Stimulated activated CD8-positive, alpha-beta memory T cell treated with anti-CD3 and anti-CD28 coated beads, Interleukin-7, amount 100 ng/mL, for 4 hours (primary cell): Measurements from ENCODE around the gene IFT52.

ENCODE experiments used
- DNase-seq, 2 donors: peaks; one replicate each; pipeline ENCODE4 v3.0.0-alpha.2; 2020; ENCODE audit warnings: low read depth in 2 of 2

IFT52 gene, protein sequence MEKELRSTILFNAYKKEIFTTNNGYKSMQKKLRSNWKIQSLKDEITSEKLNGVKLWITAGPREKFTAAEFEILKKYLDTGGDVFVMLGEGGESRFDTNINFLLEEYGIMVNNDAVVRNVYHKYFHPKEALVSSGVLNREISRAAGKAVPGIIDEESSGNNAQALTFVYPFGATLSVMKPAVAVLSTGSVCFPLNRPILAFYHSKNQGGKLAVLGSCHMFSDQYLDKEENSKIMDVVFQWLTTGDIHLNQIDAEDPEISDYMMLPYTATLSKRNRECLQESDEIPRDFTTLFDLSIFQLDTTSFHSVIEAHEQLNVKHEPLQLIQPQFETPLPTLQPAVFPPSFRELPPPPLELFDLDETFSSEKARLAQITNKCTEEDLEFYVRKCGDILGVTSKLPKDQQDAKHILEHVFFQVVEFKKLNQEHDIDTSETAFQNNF

DNA sequence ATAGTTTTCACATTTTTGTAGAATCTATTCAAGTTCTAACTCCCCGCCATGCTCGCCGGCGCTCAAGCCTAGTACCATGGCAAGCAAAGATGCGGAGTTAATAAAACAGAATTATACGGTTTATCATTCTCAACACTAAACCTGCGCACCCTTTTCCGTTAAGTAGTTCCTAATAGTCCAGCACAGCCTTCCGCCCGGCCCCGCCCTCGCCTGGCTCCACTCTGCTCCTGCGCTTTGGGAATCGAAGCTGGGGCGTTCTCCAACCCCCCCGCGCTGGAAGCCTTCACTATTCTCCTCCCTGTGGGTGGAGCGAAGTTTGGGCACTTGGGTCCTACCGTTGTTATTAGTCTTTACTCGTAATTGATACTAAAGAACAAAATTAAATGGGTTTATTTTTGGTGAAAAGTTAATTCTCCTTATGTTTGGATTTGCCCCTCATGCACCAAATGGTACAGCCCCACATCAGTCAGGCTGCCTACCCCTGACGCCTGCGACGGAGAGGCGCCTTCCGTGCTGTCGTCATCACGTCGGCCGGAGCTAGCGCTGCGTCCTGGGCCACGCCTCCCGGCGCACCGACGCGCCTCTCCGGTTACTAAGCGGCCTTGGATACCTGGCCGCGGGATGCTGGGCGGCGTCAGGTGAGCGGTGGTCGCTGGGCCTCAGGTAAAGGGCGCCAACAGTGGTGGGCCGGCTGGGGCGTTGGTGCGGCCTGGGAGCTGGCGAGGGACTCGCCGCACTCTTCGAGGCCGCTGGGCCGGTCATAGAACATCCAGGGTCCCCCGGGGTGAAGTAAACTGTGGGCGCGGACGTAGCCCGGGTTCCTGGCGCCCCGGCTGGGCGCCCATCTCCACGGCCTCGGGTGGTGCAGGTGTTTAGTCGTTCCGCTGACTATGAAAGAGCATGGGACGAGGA lies at the start of gene IFT52:
IFT52 (plus strand) TSS at position 546 of the 912 bp plus-strand sequence. CDS start 3,762 bp downstream, outside the sequence.
- DNase-seq = peak; percentile 78 to 89

DNA sequence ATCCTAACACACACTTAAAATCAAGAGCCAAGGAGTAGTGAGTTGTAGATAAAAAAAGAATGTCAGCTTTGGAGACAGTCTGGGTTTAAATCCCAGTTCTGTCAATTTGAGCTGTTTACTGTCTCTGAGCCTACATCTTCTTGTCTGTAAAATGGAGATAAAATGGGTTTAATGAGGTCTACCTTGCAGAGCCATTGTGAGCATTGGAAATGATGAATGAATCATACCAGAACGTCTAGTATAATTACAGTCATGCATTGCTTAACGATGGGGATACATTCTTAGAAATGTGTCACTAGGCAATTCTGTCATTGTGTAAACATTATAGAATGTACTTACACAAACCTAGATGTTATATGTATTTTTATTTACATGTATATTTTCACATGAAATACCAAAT lies 49.5 kb upstream of the IFT52 start:
- DNase-seq = no peak

GRCh38 chr20:43542161-43542560 lies 48.6 kb upstream of the IFT52 start:
- DNase-seq = no peak

DNA sequence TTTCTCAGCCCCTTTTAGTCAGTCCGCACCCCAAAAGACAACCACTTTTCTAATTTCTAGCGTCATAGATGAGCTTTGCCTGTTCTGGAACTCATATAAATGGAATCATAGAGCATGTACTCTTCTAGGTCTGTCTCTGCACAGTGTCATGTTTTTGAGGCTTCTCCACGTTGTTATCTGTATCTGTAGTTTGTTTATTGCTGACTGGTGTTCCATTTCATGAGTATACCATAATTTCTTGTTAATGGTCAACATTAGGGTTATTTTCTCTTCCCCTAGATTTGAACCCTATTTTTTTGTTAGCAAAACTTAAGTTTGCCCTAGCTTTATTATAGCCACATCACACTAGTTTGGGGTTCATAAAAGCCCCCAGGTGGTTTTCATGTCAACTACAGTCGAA lies 48.1 kb upstream of the IFT52 start:
- no peak for DNase-seq

GRCh38 chr20:43543138-43543537 lies 47.6 kb upstream of the IFT52 start:
- DNase-seq = no peak

DNA sequence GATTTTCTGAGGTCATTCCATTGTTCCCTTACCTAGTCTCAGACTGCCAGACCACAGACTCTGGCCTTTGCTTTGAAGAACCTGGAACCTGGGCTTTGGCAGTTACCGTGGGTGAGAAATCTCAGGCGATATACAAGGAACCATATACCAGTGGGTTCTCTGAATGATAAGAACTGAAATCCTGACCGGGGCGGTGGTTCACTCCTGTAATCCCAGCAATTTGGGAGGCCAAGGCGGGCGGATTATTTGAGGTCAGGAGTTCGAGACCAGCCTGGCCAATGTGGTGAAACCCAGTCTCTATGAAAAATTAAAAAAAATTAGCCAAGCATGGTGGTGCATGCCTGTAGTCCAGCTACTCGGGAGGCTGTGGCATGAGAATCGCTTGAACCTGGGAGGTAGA lies 46.2 kb upstream of the IFT52 start:
- DNase-seq = no peak

- DNase-seq = no peak
These were observed 44.7 kb upstream of the IFT52 start for GRCh38 chr20:43545837-43546578.

DNA sequence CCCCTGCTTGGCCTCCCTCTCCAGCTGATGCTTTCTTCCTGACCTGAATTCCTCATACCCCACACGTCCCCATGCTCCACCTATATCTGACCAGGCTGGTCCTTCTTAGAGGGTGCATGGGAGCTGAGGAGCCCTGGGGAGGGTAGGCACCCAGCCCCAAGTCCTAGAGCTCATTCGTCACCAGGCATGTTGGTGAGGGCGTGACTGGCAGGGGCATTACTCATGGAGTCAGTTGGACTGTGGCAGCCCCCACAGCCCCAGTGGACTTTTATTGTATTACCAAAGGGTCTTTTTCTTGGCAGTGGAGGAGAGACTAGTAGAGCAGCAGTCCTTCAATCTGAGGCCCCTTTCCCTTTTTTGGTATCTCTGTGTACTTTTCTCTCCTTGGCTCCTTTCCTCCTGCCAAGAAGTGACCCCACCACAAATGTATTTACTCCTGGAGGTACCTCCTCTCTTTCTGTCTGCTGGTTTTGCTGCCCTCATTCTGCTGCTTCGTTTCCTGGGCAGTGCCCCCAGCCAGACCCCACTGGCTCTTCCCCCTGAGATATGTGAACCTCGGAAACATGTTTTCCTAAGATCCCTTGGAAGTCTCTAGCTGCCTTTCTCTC lies 42.4 kb upstream of the IFT52 start:
- DNase-seq = no peak

GRCh38 chr20:43549416-43550065 lies 41.2 kb upstream of the IFT52 start:
- DNase-seq = no peak

GRCh38 chr20:43550456-43550855 lies 40.3 kb upstream of the IFT52 start:
- no peak for DNase-seq

DNA sequence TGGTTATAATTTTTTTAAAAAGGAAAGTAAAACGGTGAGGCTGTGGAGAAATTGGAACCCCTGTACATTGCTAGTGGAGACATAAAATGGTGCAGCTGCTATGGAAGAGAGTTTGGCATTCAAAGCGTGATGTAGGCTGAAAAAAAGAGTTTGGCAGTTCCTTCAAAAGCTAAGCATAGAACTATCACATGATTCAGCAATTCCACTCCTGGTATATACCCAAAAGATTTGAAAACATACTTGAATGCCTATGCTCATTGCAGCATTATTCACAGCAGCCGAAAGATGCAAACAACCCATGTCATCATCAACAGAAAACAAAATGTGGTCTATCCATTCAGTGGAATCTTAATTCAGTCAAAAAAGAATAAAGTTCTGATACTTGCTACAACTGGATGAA lies 36.4 kb upstream of the IFT52 start:
- DNase-seq = no peak

DNA sequence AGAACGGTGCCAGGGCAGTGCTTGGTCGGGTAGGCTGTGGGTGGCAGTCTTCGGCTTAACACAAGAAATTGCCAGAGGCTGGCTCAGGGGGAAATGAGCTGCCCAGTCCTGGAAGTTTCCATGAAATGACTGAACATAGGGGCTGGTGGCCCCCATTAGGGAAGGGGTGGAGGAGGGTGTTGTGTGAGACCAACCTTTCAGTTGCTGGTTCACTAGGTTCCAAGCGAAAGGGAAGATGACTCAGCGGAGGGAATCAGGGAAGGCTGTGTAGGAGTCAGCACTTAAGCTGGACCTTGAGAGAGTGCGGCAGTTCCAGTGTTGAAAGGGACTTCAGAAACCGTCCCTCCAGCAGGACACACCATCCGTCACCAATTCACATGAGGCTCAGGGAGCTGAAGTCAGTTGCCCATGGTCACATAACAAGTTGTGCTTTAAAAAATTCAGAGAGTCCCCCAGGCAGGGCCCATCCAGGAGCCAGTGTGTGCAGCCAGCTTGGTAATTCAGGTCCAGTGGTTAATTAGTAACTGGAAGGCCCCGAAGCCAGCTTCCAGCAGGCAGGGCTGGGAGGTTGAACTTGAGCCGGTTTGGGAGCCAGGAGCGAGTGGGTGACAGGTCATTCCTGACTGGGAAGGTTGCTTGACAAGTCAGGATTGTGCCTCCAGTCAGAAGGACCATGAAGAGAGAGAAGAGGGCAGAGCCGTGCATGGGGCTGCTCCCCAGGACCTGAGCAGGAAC lies 32.2 kb upstream of the IFT52 start, which contains the start of gene SGK2:
SGK2 (plus strand) TSS at position 616 of the 735 bp plus-strand sequence. CDS start 7,469 bp downstream, outside the sequence.
- DNase-seq = no peak

DNA sequence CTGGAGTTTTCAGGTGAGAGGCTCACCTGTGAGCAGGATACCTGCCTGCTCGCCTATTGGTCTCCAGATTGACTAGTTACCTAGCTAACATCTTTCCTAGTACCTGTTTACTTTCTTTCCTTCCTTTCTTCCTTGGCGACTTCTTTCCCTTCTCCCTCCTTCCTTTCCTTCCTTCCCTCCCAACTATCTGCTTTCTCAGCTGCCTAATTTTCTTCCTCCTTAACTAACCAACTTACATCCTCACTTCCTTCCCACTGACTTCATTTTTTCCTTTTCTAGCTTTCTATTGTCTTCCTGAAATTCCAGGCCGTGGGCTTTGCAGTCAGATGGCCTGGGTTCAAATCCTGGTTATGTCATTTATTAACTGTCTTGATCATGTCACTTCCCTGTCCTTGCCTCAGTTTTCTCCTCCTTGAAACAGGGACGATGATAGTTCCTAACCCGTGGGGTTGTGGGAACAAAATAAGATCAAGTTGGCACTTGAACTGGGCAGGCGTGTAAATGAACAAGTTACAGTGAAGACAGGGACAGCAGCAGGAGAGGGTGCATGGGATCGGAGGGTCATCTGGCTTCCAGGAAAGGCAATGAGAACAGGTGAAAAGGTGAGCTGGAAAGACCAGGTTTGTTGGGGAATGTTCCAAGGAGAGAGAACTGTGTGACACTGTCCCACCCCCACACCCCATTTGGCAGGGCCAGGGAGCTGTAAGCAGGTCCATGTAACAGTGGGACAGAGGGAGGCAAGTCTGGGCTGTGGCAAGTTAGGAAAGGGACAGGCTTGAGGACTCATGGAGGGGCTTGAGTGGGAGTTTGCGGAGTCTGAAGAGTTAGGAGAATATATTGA lies 31.4 kb upstream of the IFT52 start:
- no peak for DNase-seq

DNA sequence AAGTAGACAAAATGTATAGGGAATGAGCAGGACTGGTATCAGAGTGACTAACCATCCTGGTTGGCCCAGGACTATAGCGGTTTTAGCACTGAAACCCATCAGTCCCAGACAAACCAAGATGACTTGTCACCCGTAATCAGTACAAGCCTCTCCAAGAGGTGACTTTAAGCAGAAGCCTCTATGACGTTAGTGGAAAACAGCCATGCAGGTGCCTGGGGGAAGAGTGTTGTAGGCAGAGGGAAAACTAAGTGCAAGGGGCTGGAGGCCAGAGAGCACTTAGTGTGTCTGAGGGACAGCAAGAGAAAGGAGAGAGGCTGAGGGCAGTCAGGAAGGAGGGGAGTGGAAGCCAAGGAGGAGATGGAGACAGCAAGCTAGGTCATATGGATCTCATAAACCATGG lies 29.8 kb upstream of the IFT52 start:
- no peak for DNase-seq

DNA sequence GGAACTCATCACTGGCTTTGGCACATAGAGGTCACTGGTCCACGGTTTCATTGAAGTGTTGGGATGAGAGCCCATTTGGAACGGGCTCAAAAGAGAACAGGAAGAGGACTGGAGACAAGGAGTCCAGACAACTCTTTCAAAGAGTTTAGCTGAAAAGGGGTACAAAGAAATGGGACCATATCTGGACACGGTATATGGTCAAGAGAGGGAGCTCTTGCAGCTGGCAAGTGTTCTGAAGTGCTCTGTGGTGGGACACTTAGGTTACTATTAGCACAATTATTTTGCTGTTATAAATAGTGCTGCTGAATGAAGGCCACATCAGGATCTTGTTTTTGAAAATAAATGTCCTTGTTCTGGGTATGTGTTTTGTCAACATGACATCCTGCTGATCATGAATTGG lies 27.3 kb upstream of the IFT52 start:
- DNase-seq = no peak

- no peak for DNase-seq
These were observed 26.7 kb upstream of the IFT52 start for GRCh38 chr20:43563991-43564390.

DNA sequence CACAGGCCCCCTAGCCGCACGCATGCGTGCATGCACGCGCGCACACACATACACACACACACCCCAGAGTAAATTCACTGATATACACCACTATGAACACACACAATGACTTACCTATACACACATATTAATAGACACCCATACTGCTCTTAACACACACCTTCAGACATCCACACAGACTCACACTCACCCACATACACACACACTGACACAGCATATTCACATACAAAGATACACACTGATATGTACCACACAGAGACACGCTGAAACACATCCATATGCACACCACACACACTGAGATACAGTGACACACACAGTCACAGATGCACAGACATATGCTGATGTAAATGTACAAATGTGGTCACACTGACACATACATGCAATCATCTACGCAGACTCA lies 26.3 kb upstream of the IFT52 start:
- no peak for DNase-seq

- no peak for DNase-seq
These were observed 25.6 kb upstream of the IFT52 start for GRCh38 chr20:43564993-43565757.

DNA sequence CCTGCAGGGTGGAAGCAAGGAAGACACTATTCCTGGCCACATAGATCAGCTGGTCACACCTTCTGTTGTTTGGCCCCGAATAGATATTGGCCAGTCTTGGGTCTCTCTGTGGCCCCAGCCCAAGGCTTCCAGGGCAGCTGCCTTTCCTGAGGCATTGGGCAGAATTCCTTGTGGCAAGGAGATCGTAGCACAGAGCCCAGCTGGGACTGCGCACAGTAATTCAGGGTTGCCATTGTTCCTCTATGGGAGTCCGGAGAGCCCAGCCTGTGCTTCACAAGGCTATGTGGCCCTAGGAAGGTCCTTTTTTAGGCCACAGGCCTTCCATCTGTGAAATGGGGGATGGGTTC lies 25.0 kb upstream of the IFT52 start:
- no peak for DNase-seq
